Vagina (tissue), 2 donors: ENCODE results near the gene RETREG1.

Source experiments
- CTCF ChIP-seq, 3 experiments: fragments of 450-650 bp in 2 of 3; fragments of 200-600 bp in 1 of 3; sonication (generic) in 1 of 3; IDR thresholded peaks; one replicate each; pipeline ENCODE4 v1.5.1; 2017 to 2019; ENCODE audit warnings: antibody characterized with exemption in 3 of 3, mild to moderate bottlenecking in 2 of 3, moderate library complexity in 2 of 3
- POLR2A ChIP-seq, 2 donors: fragments of 450-650 bp; IDR thresholded peaks; one replicate each; pipeline ENCODE4 v1.6.1; 2017; ENCODE audit warnings: antibody characterized with exemption in 2 of 2, mild to moderate bottlenecking in 2 of 2, moderate library complexity in 2 of 2
- POLR2AphosphoS5 ChIP-seq, 2 donors: sonication (generic); formaldehyde crosslinking; IDR thresholded peaks; one replicate each; pipeline ENCODE4 v1.9.0; 2017; ENCODE audit warnings: antibody characterized with exemption in 2 of 2, mild to moderate bottlenecking in 2 of 2, low read depth in 1 of 2; ENCODE audit not compliant: insufficient read depth in 1 of 2

GRCh38 chr5:16484081-16484480 is 132.7 kb downstream of the RETREG1 start:
- TF ChIP-seq CTCF (IDR thresholded peaks at IDR 0.05): no peak
- no peak for TF ChIP-seq POLR2AphosphoS5 (IDR thresholded peaks at IDR 0.05; ENCODE audit: insufficient read depth in 1 of 2, low read depth in 1 of 2)
- TF ChIP-seq POLR2A (IDR thresholded peaks at IDR 0.05): no peak
